ENCODE data around the gene FAM53C. TPM values are rescaled to one million over a fixed set of nuclear protein-coding genes. Genes with fewer than 3 reads are reported as not detected.

The FAM53C gene
- total RNA-seq, 3 donors from 2014 or later, result 22.2 to 25.6 (median 25.4) TPM

GRCh38 chr5:138339464-138339863 is 1.4 kb downstream of the FAM53C start:
- Mint-ChIP-seq H3K4me3 (peak overlapping the region; percentile 89), H3K36me3 (ENCODE audit: insufficient read depth) (peaks cover 12% of the 10 kb centered on the region), H3K9me3 (no peaks in the 10 kb centered on the region), H3K4me1 (ENCODE audit: low read depth) (peaks cover 35% of the 10 kb centered on the region), H3K27me3 (ENCODE audit: low read depth) (no peaks in the 10 kb centered on the region)
- ATAC-seq (no peak), DNase-seq (no peak)

DNA sequence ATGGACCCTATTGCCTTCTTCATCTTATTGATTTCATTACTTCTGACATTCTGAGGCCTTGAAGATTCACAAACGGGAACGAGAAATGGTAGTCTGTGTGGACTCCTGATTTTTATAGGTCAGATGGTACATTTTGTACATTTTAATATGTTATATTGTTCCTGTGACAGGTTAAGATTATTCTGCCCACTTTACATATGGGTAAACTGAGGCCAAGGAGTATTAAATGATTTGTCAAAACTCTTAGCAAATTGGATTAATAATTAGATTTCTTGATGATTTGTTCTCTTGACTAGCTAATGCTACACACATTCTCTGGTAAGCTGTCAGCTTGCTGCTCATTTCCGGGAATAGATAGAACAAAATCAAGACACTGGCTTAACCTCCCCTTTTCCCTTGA is 1.9 kb downstream of the FAM53C start:
- no peaks in the 10 kb centered on the region for H3K27me3 Mint-ChIP-seq (ENCODE audit: low read depth)
- H3K9me3 Mint-ChIP-seq, result no peaks in the 10 kb centered on the region
- DNase-seq (no peak), ATAC-seq (no peak)
- H3K36me3 Mint-ChIP-seq (ENCODE audit: insufficient read depth), result peaks cover 12% of the 10 kb centered on the region
- H3K4me1 Mint-ChIP-seq (ENCODE audit: low read depth), result peaks cover 35% of the 10 kb centered on the region
- H3K4me3 Mint-ChIP-seq, result peak overlapping the region; percentile 89

- Mint-ChIP-seq H3K36me3 (ENCODE audit: insufficient read depth) (peaks cover 39% of the 10 kb centered on the region), H3K4me1 (ENCODE audit: low read depth) (peaks cover 16% of the 10 kb centered on the region), H3K9me3 (no peaks in the 10 kb centered on the region), H3K27me3 (ENCODE audit: low read depth) (no peaks in the 10 kb centered on the region), H3K4me3 (no peak overlapping the region)
- ATAC-seq, result no peak
- no peak for DNase-seq
Measured at GRCh38 chr5:138344887-138345622, 7.0 kb downstream of the FAM53C start.

DNA sequence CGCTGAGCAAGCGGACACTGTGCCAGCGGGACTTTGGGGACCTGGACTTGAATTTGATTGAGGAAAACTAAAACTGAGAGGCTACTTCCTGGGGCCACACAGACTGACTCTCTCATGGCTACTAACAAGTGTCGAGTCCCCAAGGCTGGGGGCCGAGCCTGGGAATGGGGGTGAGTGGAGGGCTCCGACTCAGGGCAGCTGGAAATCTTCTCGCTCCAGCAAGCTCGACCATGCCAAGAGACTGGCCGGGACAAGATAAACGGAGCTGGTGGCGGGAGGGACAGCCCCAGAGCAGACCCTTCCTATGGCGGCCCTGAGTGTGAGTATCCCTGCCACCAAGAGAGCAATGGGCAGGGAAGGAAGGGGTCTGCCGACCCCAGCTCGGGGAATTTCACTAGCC is 8.8 kb downstream of the FAM53C start:
- DNase-seq, result no peak
- peaks cover 34% of the 10 kb centered on the region for H3K36me3 Mint-ChIP-seq (ENCODE audit: insufficient read depth)

GRCh38 chr5:138349852-138350562 is 11.9 kb downstream of the FAM53C start:
- DNase-seq (no peak), ATAC-seq (no peak)
- Mint-ChIP-seq H3K27me3 (ENCODE audit: low read depth) (no peaks in the 10 kb centered on the region), H3K4me1 (ENCODE audit: low read depth) (peaks cover 27% of the 10 kb centered on the region), H3K9me3 (peaks cover 6% of the 10 kb centered on the region), H3K36me3 (ENCODE audit: insufficient read depth) (peaks cover 30% of the 10 kb centered on the region), H3K4me3 (no peak overlapping the region)

More for the DNA sequence above, 8.8 kb downstream of the FAM53C start:
- H3K27me3 Mint-ChIP-seq (ENCODE audit: low read depth), result no peaks in the 10 kb centered on the region
- peaks cover 3% of the 10 kb centered on the region for H3K9me3 Mint-ChIP-seq
- ATAC-seq, result no peak
- no peak overlapping the region for H3K4me3 Mint-ChIP-seq
- peaks cover 9% of the 10 kb centered on the region for H3K4me1 Mint-ChIP-seq (ENCODE audit: low read depth)

DNA sequence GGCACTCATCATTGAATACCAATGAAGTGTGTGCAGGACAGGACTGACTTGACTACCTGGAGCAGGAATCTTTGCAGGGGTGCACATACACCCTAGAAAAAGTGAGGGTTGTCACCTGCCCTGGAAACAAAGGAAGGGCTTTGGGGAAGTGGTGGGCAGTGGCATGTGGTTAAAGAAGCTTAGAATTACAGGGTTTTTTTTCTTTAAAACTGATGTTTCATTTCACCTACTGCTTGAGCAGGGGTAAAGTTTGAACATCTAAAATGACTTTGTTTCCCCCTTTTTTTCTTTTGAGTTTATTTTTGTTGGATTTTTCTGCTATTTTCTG is 12.5 kb downstream of the FAM53C start:
- DNase-seq, result no peak
- H3K27me3 Mint-ChIP-seq (ENCODE audit: low read depth), result no peaks in the 10 kb centered on the region
- H3K4me1 Mint-ChIP-seq (ENCODE audit: low read depth), result peaks cover 33% of the 10 kb centered on the region
- no peak for ATAC-seq
- H3K9me3 Mint-ChIP-seq, result peaks cover 6% of the 10 kb centered on the region
- H3K36me3 Mint-ChIP-seq (ENCODE audit: insufficient read depth), result peaks cover 26% of the 10 kb centered on the region
- no peak overlapping the region for H3K4me3 Mint-ChIP-seq

GRCh38 chr5:138351056-138351455 is 13.0 kb downstream of the FAM53C start:
- Mint-ChIP-seq H3K27me3 (ENCODE audit: low read depth) (no peaks in the 10 kb centered on the region), H3K9me3 (peaks cover 6% of the 10 kb centered on the region), H3K4me3 (no peak overlapping the region), H3K36me3 (ENCODE audit: insufficient read depth) (peaks cover 20% of the 10 kb centered on the region), H3K4me1 (ENCODE audit: low read depth) (peaks cover 38% of the 10 kb centered on the region)
- DNase-seq, result no peak
- ATAC-seq, result no peak

- ATAC-seq, result no peak
- Mint-ChIP-seq H3K27me3 (ENCODE audit: low read depth) (no peaks in the 10 kb centered on the region), H3K36me3 (ENCODE audit: insufficient read depth) (peaks cover 19% of the 10 kb centered on the region), H3K4me1 (ENCODE audit: low read depth) (peaks cover 42% of the 10 kb centered on the region), H3K4me3 (peak overlapping the region; percentile 65), H3K9me3 (peaks cover 6% of the 10 kb centered on the region)
- no peak for DNase-seq
Measured at GRCh38 chr5:138351517-138351916, 13.5 kb downstream of the FAM53C start.

GRCh38 chr5:138352071-138352721 is 14.1 kb downstream of the FAM53C start, which contains the start of gene KDM3B:
Gene KDM3B (plus strand): TSS chr5:138352685. CDS start chr5:138352796, 111 bp downstream.
- peak; percentile 79 to 82 for ATAC-seq
- H3K4me3 Mint-ChIP-seq, result peak within 1 kb of the TSS; percentile 91
- H3K27me3 Mint-ChIP-seq (ENCODE audit: low read depth), result no peaks in the 10 kb centered on the region
- peaks cover 45% of the 10 kb centered on the region for H3K4me1 Mint-ChIP-seq (ENCODE audit: low read depth)
- H3K36me3 Mint-ChIP-seq (ENCODE audit: insufficient read depth), result peaks cover 15% of the 10 kb centered on the region
- peaks cover 6% of the 10 kb centered on the region for H3K9me3 Mint-ChIP-seq
- peak; percentile 90 for DNase-seq

DNA sequence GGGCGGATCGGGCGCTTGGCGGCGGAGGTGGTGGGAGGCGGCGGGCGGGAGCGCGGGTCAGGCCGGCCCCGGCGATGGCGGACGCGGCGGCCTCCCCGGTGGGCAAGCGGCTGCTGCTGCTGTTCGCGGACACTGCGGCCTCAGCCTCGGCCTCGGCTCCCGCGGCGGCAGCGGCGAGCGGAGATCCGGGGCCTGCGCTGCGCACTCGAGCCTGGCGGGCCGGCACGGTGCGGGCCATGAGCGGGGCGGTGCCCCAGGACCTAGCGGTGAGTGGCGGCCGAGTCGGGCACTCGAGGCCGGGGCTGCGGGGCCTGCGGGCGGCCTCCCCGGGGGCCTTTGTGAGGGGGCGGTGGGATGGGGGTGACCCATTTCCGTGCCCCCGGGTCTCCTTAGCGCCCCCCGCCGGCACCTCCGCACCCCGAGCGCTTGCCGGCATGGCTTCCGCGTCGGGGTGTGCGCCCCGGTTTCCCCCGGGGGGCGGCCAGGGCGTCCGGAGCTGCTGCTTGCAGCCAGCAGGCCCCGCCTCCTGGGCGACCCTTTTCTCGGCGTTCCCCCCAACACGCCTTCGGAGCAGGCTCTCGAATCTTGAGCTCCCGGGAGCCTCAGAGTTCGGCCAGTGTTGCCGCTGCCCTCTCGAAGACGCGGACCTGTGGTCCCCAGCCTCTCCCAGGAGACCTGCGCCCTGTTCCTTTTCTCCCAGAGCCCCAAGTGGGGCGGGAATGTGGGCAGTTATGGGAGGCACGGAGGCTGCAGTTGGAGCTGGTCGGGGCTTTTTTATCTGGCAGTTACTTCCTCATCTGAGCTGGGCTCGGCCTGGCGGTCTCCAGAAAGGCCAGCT is 14.9 kb downstream of the FAM53C start:
- H3K9me3 Mint-ChIP-seq, result peaks cover 6% of the 10 kb centered on the region
- ATAC-seq, result peak; percentile 55 to 59
- H3K36me3 Mint-ChIP-seq (ENCODE audit: insufficient read depth), result peaks cover 10% of the 10 kb centered on the region
- peak; percentile 66 for DNase-seq
- peak overlapping the region; percentile 91 for H3K4me3 Mint-ChIP-seq
- peaks cover 45% of the 10 kb centered on the region for H3K4me1 Mint-ChIP-seq (ENCODE audit: low read depth)
- H3K27me3 Mint-ChIP-seq (ENCODE audit: low read depth), result no peaks in the 10 kb centered on the region

- peaks cover 6% of the 10 kb centered on the region for H3K9me3 Mint-ChIP-seq
- no peak for ATAC-seq
- peak overlapping the region; percentile 91 for H3K4me3 Mint-ChIP-seq
- H3K36me3 Mint-ChIP-seq (ENCODE audit: insufficient read depth), result peaks cover 5% of the 10 kb centered on the region
- H3K27me3 Mint-ChIP-seq (ENCODE audit: low read depth), result no peaks in the 10 kb centered on the region
- H3K4me1 Mint-ChIP-seq (ENCODE audit: low read depth), result peaks cover 45% of the 10 kb centered on the region
- no peak for DNase-seq
Measured at GRCh38 chr5:138353560-138354080, 15.6 kb downstream of the FAM53C start.

- Mint-ChIP-seq H3K9me3 (peaks cover 6% of the 10 kb centered on the region), H3K4me1 (ENCODE audit: low read depth) (peaks cover 46% of the 10 kb centered on the region), H3K27me3 (ENCODE audit: low read depth) (no peaks in the 10 kb centered on the region), H3K4me3 (peak overlapping the region; percentile 91), H3K36me3 (ENCODE audit: insufficient read depth) (peaks cover 4% of the 10 kb centered on the region)
- ATAC-seq, result no peak
- DNase-seq, result no peak
Measured at GRCh38 chr5:138354387-138354786, 16.3 kb downstream of the FAM53C start.

- Mint-ChIP-seq H3K4me1 (ENCODE audit: low read depth) (peaks cover 52% of the 10 kb centered on the region), H3K9me3 (peaks cover 6% of the 10 kb centered on the region), H3K4me3 (peak overlapping the region; percentile 91), H3K36me3 (ENCODE audit: insufficient read depth) (peaks cover 4% of the 10 kb centered on the region), H3K27me3 (ENCODE audit: low read depth) (no peaks in the 10 kb centered on the region)
- DNase-seq, result peak; percentile 29
- peak; percentile 60 to 64 for ATAC-seq
Measured at GRCh38 chr5:138354926-138355378, 16.9 kb downstream of the FAM53C start.
